Fibroblast of lung (primary cell): ENCODE data around the gene LGR6.

ENCODE experiments used
- CTCF ChIP-seq, 2 donors: IDR thresholded peaks in 1 of 2; conservative IDR thresholded peaks in 1 of 2; 1 replicate in 1 of 2; 2 replicates in 1 of 2; pipeline ENCODE4 v1.5.1; 2011 to 2012; ENCODE audit warnings: low read length in 2 of 2, control low read depth in 1 of 2, inconsistent platforms in 1 of 2, low read depth in 1 of 2, mild to moderate bottlenecking in 1 of 2
- EZH2 ChIP-seq: IDR thresholded peaks from 2 replicates; pipeline ENCODE4 v1.5.1; 2012; ENCODE audit warnings: low read length, control low read depth, mild to moderate bottlenecking; ENCODE audit errors: missing control alignments

- TF ChIP-seq CTCF (conservative IDR thresholded peaks at IDR 0.05 in 1 of 2, IDR thresholded peaks at IDR 0.05 in 1 of 2; ENCODE audit: low read depth in 1 of 2, low read length in 2 of 2) (no peak), EZH2 (no peak)
Observed at GRCh38 chr1:202361224-202361623, 167.6 kb downstream of the LGR6 start.
